IPS DF 6.9 (cell line): Measurements from ENCODE around the gene MICAL1.

ENCODE experiments used
- DNase-seq: peaks from one replicate; pipeline ENCODE4 v3.0.0-alpha.2; 2013; ENCODE audit warnings: low read depth, low spot score
- H3K27ac ChIP-seq: one replicate; pipeline ENCODE4 v1.5.1; 2013; ENCODE audit warnings: low read length, control low read depth
- H3K27me3 ChIP-seq: 2 replicates; pipeline ENCODE4 v1.6.1; 2013; ENCODE audit warnings: mild to moderate bottlenecking, low read length; ENCODE audit not compliant: control insufficient read depth, insufficient read depth
- H3K36me3 ChIP-seq: 2 replicates; pipeline ENCODE4 v1.6.1; 2013; ENCODE audit warnings: low read length; ENCODE audit not compliant: control insufficient read depth, insufficient read depth
- H3K4me1 ChIP-seq: 2 replicates; pipeline ENCODE4 v1.6.1; 2013; ENCODE audit warnings: low read length; ENCODE audit not compliant: control insufficient read depth, insufficient read depth
- H3K4me3 ChIP-seq: 2 replicates; pipeline ENCODE4 v1.5.1; 2013; ENCODE audit warnings: mild to moderate bottlenecking, low read length
- H3K9me3 ChIP-seq: 2 replicates; pipeline ENCODE4 v1.6.1; 2013; ENCODE audit warnings: low read length, inconsistent platforms; ENCODE audit not compliant: control insufficient read depth, insufficient read depth
- WGBS: extraction: QIAGEN DNeasy Blood & Tissue Kit; methylation state at CpG from one replicate; pipeline ENCODE4 v1.1.7; 2013; ENCODE audit warnings: mixed read lengths, missing lambda C conversion rate; ENCODE audit not compliant: insufficient read length, insufficient coverage; 5-methylcytosine and 5-hydroxymethylcytosine counted together

MICAL1 gene

DNA sequence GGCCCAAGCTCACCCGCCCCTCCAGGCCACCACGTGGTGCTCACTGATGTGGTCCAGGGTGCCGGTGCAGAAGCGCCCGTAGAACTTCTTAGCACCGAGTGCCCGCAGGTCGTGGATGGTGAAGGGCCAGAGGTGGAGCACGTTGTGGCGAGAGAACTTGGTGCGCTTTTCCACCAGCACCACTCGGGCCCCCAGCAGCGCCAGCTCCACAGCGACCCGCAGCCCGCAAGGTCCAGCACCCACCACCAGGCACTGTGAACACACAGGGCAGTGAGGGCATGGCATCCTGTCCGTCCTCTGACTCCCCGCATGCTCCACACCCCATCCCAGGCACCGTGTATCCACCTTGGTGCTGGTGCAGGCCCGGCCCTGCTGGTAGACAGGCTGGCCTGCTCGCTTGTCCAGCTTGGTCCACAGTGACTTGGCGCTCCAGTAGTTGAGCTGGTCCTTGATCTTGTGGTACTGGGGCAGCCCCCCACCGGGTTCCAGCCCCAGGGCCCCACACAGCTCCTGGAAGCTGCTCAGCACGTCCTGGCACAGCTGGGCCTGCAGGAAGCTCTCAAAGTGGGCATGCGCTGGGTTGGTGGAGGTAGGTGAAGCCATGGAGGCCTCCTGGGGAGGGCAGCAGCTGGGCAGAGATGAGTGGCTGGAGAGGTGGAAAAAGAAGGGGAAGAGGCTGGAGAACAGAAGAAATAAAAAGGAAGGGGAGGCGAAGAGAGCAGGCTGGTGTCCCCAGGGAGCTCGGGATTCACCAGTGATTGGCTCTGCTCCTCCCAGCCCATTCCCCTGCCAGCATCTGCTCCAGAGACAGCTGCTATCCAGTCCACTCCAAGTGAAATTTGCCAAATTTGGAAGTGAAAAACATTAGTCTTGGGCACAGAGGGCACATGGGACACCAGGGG lies 1.7 kb downstream of the MICAL1 start:
- no peak overlapping the region for H3K4me3 ChIP-seq
- H3K27me3 ChIP-seq: no peaks in the 10 kb centered on the region
- H3K4me1 ChIP-seq: no peaks in the 10 kb centered on the region; the same call in 1 of the 2 replicates
- peaks cover 16% of the 10 kb centered on the region for H3K36me3 ChIP-seq
- no peak for DNase-seq
- H3K27ac ChIP-seq: no peak overlapping the region
- WGBS: no CpG with 5 or more reads among the region's 27 CpGs
- no peaks in the 10 kb centered on the region for H3K9me3 ChIP-seq

- WGBS: no CpG with 5 or more reads among the region's 2 CpGs
- no peaks in the 10 kb centered on the region for H3K27me3 ChIP-seq
- H3K27ac ChIP-seq: no peak overlapping the region
- no peaks in the 10 kb centered on the region; the same call in 1 of the 2 replicates for H3K4me1 ChIP-seq
- no peaks in the 10 kb centered on the region for H3K9me3 ChIP-seq
- H3K36me3 ChIP-seq: peaks cover 16% of the 10 kb centered on the region
- H3K4me3 ChIP-seq: no peak overlapping the region
- DNase-seq: no peak
Measured at GRCh38 chr6:109453156-109453555, 2.4 kb downstream of the MICAL1 start.

- Histone ChIP-seq H3K4me1 (no peaks in the 10 kb centered on the region; the same call in 1 of the 2 replicates), H3K9me3 (no peaks in the 10 kb centered on the region), H3K4me3 (no peak overlapping the region), H3K36me3 (peaks cover 16% of the 10 kb centered on the region), H3K27ac (no peak overlapping the region), H3K27me3 (no peaks in the 10 kb centered on the region)
- DNase-seq: no peak
- no CpG with 5 or more reads among the region's 9 CpGs for WGBS
Measured at GRCh38 chr6:109452181-109452580, 3.4 kb downstream of the MICAL1 start.

GRCh38 chr6:109451376-109451775 lies 4.2 kb downstream of the MICAL1 start:
- DNase-seq: no peak
- H3K27me3 ChIP-seq: no peaks in the 10 kb centered on the region
- H3K4me3 ChIP-seq: no peak overlapping the region
- H3K4me1 ChIP-seq: no peaks in the 10 kb centered on the region; the same call in 1 of the 2 replicates
- H3K27ac ChIP-seq: no peak overlapping the region
- WGBS: no CpG with 5 or more reads among the region's 7 CpGs
- H3K9me3 ChIP-seq: no peaks in the 10 kb centered on the region
- H3K36me3 ChIP-seq: peaks cover 22% of the 10 kb centered on the region

DNA sequence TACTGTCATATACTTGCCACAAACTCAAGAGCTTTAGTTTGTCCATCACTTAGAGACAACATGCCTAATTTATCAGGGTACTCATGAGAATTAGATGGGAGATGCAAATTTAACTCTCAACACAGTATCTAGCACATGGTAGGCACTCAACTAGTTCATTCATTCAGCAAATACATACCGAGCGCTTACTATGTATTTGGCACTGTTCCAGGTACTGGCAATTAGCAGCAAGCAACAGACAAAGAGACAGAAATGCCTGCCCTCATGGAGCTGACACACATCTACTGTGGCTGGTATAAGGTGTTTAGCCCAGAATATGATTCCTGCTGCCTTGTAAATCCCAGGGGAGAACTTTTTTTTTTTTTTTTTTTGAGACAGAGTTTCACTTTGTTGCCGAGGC lies 4.8 kb downstream of the MICAL1 start:
- H3K4me3 ChIP-seq: no peak overlapping the region
- WGBS: no CpG with 5 or more reads among the region's 3 CpGs
- DNase-seq: no peak
- H3K36me3 ChIP-seq: peaks cover 22% of the 10 kb centered on the region
- H3K27ac ChIP-seq: no peak overlapping the region
- H3K27me3 ChIP-seq: no peaks in the 10 kb centered on the region
- H3K9me3 ChIP-seq: no peaks in the 10 kb centered on the region
- H3K4me1 ChIP-seq: no peaks in the 10 kb centered on the region; the same call in 1 of the 2 replicates

GRCh38 chr6:109449795-109450673 lies 5.5 kb downstream of the MICAL1 start:
- H3K4me3 ChIP-seq: no peak overlapping the region
- H3K4me1 ChIP-seq: no peaks in the 10 kb centered on the region; the same call in 1 of the 2 replicates
- WGBS: no CpG with 5 or more reads among the region's 16 CpGs
- no peak for DNase-seq
- peaks cover 27% of the 10 kb centered on the region for H3K36me3 ChIP-seq
- H3K9me3 ChIP-seq: no peaks in the 10 kb centered on the region
- no peak overlapping the region for H3K27ac ChIP-seq
- no peaks in the 10 kb centered on the region for H3K27me3 ChIP-seq

DNA sequence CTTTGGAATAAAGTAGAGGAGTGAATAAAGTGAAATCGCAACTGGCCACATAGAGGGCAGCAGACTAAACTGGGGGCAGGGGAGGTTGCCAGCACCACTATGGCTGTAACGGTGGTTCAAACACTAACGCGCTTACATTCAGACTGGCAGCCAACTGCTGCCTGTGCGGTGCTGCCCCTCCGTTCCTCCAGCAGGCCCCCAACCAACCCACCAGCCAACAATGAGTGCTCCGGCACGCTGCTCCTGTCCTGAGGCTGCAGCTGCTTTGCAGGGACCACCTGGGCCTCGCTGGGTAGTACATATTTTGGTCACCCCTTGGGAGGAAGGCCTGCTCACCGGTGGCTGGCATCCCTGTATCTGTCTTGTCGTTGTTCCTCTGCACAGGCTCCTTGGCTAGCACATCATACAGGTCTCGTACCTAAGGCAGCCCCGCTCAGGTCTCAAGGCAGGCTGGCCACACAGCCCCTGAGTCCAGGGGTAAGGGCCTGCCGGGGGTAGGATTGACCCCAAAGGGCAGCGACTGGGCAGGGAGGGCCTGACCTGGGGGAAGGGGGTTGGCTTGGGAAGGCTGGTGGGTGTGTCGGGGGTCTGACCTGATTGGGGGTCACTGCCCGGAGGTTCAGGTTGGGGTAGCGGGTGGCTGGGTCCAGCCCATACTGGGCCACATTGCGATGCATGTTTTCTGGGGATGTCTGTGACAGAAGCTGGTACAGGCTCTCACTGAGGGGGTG lies 6.3 kb downstream of the MICAL1 start:
- H3K36me3 ChIP-seq: peaks cover 31% of the 10 kb centered on the region
- no peaks in the 10 kb centered on the region for H3K27me3 ChIP-seq
- no peak overlapping the region for H3K4me3 ChIP-seq
- WGBS: no CpG with 5 or more reads among the region's 19 CpGs
- no peak overlapping the region for H3K27ac ChIP-seq
- H3K9me3 ChIP-seq: no peaks in the 10 kb centered on the region
- H3K4me1 ChIP-seq: no peaks in the 10 kb centered on the region
- no peak for DNase-seq

DNA sequence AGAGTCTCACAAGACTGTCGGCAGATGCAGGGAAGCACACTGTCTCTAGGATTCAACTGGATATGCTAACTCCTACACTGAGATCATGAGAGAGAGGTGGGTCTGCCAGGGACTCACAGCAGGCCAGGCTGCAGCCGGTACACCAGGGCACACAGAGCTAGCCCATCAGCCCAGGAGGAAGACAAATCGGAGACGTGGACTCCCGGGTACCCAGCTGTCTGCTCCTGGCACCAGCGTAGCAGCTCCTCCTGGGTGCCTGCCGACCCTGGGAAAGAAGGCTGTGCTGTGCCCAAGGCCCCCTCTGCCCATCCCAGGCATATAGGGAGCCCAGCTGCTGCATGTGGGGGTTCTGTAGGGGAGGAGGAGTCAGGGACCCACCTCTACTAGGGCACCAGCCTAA lies 7.0 kb downstream of the MICAL1 start:
- Histone ChIP-seq H3K9me3 (no peaks in the 10 kb centered on the region), H3K4me3 (no peak overlapping the region), H3K27ac (no peak overlapping the region), H3K27me3 (no peaks in the 10 kb centered on the region), H3K36me3 (peaks cover 31% of the 10 kb centered on the region), H3K4me1 (no peaks in the 10 kb centered on the region)
- no CpG with 5 or more reads among the region's 7 CpGs for WGBS
- no peak for DNase-seq

GRCh38 chr6:109447878-109448555 lies 7.6 kb downstream of the MICAL1 start:
- no peak overlapping the region for H3K27ac ChIP-seq
- no peak for DNase-seq

More at GRCh38 chr6:109447878-109448555, 7.6 kb downstream of the MICAL1 start:
- no peak overlapping the region for H3K4me3 ChIP-seq
- no CpG with 5 or more reads among the region's 8 CpGs for WGBS
- H3K36me3 ChIP-seq: peaks cover 31% of the 10 kb centered on the region
- H3K9me3 ChIP-seq: no peaks in the 10 kb centered on the region
- H3K4me1 ChIP-seq: no peaks in the 10 kb centered on the region
- H3K27me3 ChIP-seq: no peaks in the 10 kb centered on the region
